Stomach (tissue), 4 donors: ENCODE measurements around the gene TPST1.

Experiments used
- CTCF ChIP-seq, 7 experiments: fragments of 450-650 bp in 4 of 7; fragments of 200-600 bp in 3 of 7; sonication (generic) in 3 of 7; IDR thresholded peaks; one replicate each; pipeline ENCODE4 v1.5.1; 2016 to 2019; ENCODE audit warnings: antibody characterized with exemption in 7 of 7, control low read depth in 2 of 7, mild to moderate bottlenecking in 1 of 7
- POLR2A ChIP-seq, 4 donors: fragments of 450-650 bp; IDR thresholded peaks; one replicate each; pipeline ENCODE4 v1.6.1; 2016; ENCODE audit warnings: antibody characterized with exemption in 4 of 4, control low read depth in 2 of 4, mild to moderate bottlenecking in 1 of 4, moderate library complexity in 1 of 4

GRCh38 chr7:66245008-66245407 lies 39.9 kb downstream of the TPST1 start:
- TF ChIP-seq POLR2A (IDR thresholded peaks at IDR 0.05) (no peak), CTCF (IDR thresholded peaks at IDR 0.05) (no peak)
